Stimulated activated naive CD8-positive, alpha-beta T cell treated with anti-CD3 and anti-CD28 coated beads, Interleukin-15, Interleukin-2, amounts not matched to agents 100 U/mL and 50 U/mL, for 24 hours (primary cell): ENCODE results near the gene PPP1R12C.

Experiments
- ATAC-seq: fragments of 150-1000 bp; cut with Tn5 transposase; one replicate; pipeline ENCODE4 v1.10.0; 2021
- DNase-seq: peaks from one replicate; pipeline ENCODE4 v3.0.0; 2021

PPP1R12C gene

GRCh38 chr19:55091126-55091910 lies 26.1 kb downstream of the PPP1R12C start:
- no peak for DNase-seq
- no peak for ATAC-seq

GRCh38 chr19:55090564-55090963 lies 26.9 kb downstream of the PPP1R12C start:
- ATAC-seq (no peak), DNase-seq (no peak)

- ATAC-seq: no peak
- DNase-seq: no peak
These were observed 28.0 kb downstream of the PPP1R12C start for GRCh38 chr19:55089342-55089944.

GRCh38 chr19:55088543-55089341 lies 28.7 kb downstream of the PPP1R12C start:
- DNase-seq (peak; percentile 92), ATAC-seq (peak; percentile 45)

GRCh38 chr19:55088021-55088451 lies 29.4 kb downstream of the PPP1R12C start:
- DNase-seq (no peak), ATAC-seq (no peak)

- DNase-seq: no peak
- no peak for ATAC-seq
These were observed 29.9 kb downstream of the PPP1R12C start for GRCh38 chr19:55087542-55087901.

GRCh38 chr19:55086730-55087541 lies 30.5 kb downstream of the PPP1R12C start:
- DNase-seq: peak; percentile 71
- ATAC-seq: peak; percentile 67

GRCh38 chr19:55085923-55086715 lies 31.3 kb downstream of the PPP1R12C start:
- no peak for ATAC-seq
- no peak for DNase-seq

GRCh38 chr19:55084416-55084815 lies 33.0 kb downstream of the PPP1R12C start:
- no peak for DNase-seq
- no peak for ATAC-seq

- DNase-seq (no peak), ATAC-seq (no peak)
These were observed 34.2 kb downstream of the PPP1R12C start for GRCh38 chr19:55083004-55083850.

- ATAC-seq (no peak), DNase-seq (peak; percentile 61)
These were observed 35.2 kb downstream of the PPP1R12C start for GRCh38 chr19:55082020-55082851.

- DNase-seq: no peak
- no peak for ATAC-seq
These were observed 35.7 kb downstream of the PPP1R12C start for GRCh38 chr19:55081770-55082019.

- DNase-seq (peak; percentile 91), ATAC-seq (peak; percentile 75)
These were observed 36.3 kb downstream of the PPP1R12C start for GRCh38 chr19:55080968-55081769.

- ATAC-seq: peak; percentile 68
- DNase-seq: peak; percentile 75
These were observed 37.1 kb downstream of the PPP1R12C start for GRCh38 chr19:55080121-55080967.

GRCh38 chr19:55079400-55080038 lies 37.9 kb downstream of the PPP1R12C start:
- no peak for ATAC-seq

GRCh38 chr19:55078996-55079395 lies 38.4 kb downstream of the PPP1R12C start:
- DNase-seq: no peak
- ATAC-seq: no peak

More at GRCh38 chr19:55079400-55080038, 37.9 kb downstream of the PPP1R12C start:
- no peak for DNase-seq

- no peak for ATAC-seq
- no peak for DNase-seq
These were observed 40.3 kb downstream of the PPP1R12C start for GRCh38 chr19:55077106-55077505.
